Daoy (cell line): ENCODE data around the gene CDH15. TPM values are rescaled to one million over a fixed set of nuclear protein-coding genes. Genes with fewer than 3 reads are reported as not detected.
"Not testable (repeated sequence)": the region's sequence is repeated elsewhere in the genome, so short reads cannot be mapped to it uniquely, and the experiment has no call there.

Experiments
- DNase-seq: peaks from one replicate; pipeline ENCODE4 v3.0.0-alpha.2; 2015; ENCODE audit warnings: low read depth
- total RNA-seq: library from RNA; depleted of rRNA; stranded (reverse); fragments of >200 nt; shearing (Covaris generic); gene quantifications from 2 replicates; pipeline ENCODE4 v1.2.3, GENCODE V29; 2014

CDH15 gene
- total RNA-seq, 1 experiment from 2014 or later = not detected

- no peak for DNase-seq
Measured at GRCh38 chr16:89187770-89188392, 16.3 kb downstream of the CDH15 start.

- DNase-seq = not testable (repeated sequence)
Measured at GRCh38 chr16:89188471-89189357, 17.2 kb downstream of the CDH15 start.

- DNase-seq = no peak
Measured at GRCh38 chr16:89189358-89190025, 17.9 kb downstream of the CDH15 start.

GRCh38 chr16:89190150-89190958 is 18.8 kb downstream of the CDH15 start:
- DNase-seq = peak; percentile 4

GRCh38 chr16:89191033-89191900 is 19.7 kb downstream of the CDH15 start:
- DNase-seq = peak; percentile 4

GRCh38 chr16:89191901-89192185 is 20.3 kb downstream of the CDH15 start:
- DNase-seq = no peak

- DNase-seq = peak; percentile 92
Measured at GRCh38 chr16:89192186-89192955, 20.8 kb downstream of the CDH15 start.

- peak; percentile 80 for DNase-seq
Measured at GRCh38 chr16:89192956-89193575, 21.5 kb downstream of the CDH15 start.

GRCh38 chr16:89193576-89194293 is 22.2 kb downstream of the CDH15 start:
- DNase-seq = peak; percentile 31

GRCh38 chr16:89194340-89195311 is 23.1 kb downstream of the CDH15 start:
- DNase-seq = peak; percentile 1

GRCh38 chr16:89195521-89196171 is 24.1 kb downstream of the CDH15 start:
- no peak for DNase-seq

- DNase-seq = no peak
Measured at GRCh38 chr16:89197033-89197632, 25.6 kb downstream of the CDH15 start.

GRCh38 chr16:89197633-89198416 is 26.3 kb downstream of the CDH15 start:
- DNase-seq = no peak

- no peak for DNase-seq
Measured at GRCh38 chr16:89198417-89199240, 27.1 kb downstream of the CDH15 start.
